ENCODE measurements around the gene AGFG1. TPM values are rescaled to one million over a fixed set of nuclear protein-coding genes. Genes with fewer than 3 reads are reported as not detected.
"Not testable (repeated sequence)": the region's sequence is repeated elsewhere in the genome, so short reads cannot be mapped to it uniquely, and the experiment has no call there.

AGFG1 gene
- total RNA-seq, 1 donor from 2014 or later, result 125 TPM

DNA sequence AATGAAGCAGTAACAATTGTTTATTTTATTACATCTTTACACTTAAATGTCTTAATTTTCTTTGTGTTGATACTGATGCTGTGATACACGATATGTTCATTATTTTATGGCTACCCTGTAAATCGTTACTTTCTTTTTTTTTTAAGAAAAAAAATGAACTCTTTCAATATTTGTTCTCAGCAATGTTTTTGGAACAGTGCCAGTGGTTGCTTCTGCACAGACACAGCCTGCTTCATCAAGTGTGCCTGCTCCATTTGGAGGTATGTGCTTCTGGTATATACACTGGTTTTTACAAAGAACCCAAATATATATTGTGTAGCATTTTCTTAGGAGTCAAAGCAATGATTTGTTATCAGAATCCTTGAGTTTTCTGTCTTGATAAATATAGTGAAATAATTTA is 64.5 kb downstream of the AGFG1 start:
- ChIA-PET POLR2A (no interaction called here), CTCF (no interaction called here)
- ATAC-seq (ENCODE audit: low read depth), result no peak
- TF ChIP-seq, protein P1, sequence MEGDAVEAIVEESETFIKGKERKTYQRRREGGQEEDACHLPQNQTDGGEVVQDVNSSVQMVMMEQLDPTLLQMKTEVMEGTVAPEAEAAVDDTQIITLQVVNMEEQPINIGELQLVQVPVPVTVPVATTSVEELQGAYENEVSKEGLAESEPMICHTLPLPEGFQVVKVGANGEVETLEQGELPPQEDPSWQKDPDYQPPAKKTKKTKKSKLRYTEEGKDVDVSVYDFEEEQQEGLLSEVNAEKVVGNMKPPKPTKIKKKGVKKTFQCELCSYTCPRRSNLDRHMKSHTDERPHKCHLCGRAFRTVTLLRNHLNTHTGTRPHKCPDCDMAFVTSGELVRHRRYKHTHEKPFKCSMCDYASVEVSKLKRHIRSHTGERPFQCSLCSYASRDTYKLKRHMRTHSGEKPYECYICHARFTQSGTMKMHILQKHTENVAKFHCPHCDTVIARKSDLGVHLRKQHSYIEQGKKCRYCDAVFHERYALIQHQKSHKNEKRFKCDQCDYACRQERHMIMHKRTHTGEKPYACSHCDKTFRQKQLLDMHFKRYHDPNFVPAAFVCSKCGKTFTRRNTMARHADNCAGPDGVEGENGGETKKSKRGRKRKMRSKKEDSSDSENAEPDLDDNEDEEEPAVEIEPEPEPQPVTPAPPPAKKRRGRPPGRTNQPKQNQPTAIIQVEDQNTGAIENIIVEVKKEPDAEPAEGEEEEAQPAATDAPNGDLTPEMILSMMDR (IDR thresholded peaks at IDR 0.05), result no peak
- intact Hi-C loops (cut with micrococcal nuclease), result no loop called here
- H3K27me3 Mint-ChIP-seq, result no peaks in the 10 kb centered on the region
- H3K4me1 Mint-ChIP-seq, result peaks cover 9% of the 10 kb centered on the region
- no peak for DNase-seq
- no peak overlapping the region for H3K4me3 Mint-ChIP-seq
- H3K36me3 Mint-ChIP-seq (ENCODE audit: low read depth), result peaks cover 77% of the 10 kb centered on the region
- peaks cover 10% of the 10 kb centered on the region for H3K9me3 Mint-ChIP-seq
- H3K27ac Mint-ChIP-seq, result no peak overlapping the region

DNA sequence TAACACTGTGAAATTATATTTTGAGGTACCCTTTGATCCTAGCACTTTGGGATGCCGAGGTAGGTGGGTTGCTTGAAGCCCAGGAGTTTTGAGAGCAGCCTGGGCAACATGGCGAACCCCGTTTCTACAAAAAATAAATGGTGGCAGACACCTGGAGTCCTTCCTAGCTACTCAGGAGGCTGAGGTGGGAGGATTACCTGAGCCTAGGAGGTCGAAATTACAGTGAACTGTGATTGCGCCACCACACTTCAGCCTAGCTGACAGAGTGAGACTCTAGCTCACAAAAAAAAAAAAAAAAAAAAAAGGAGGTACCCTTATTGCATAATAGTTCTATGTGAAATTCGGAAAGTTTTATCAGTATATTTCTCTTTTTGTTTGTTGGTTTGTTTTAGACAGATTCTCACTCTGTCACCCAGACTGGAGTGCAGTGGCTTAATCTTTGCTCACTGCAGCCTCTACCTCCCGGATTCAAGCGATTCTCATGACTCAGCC is 67.6 kb downstream of the AGFG1 start:
- Mint-ChIP-seq H3K4me3 (no peak overlapping the region), H3K27me3 (no peaks in the 10 kb centered on the region), H3K4me1 (peaks cover 10% of the 10 kb centered on the region), H3K9me3 (peaks cover 10% of the 10 kb centered on the region), H3K36me3 (ENCODE audit: low read depth) (peaks cover 80% of the 10 kb centered on the region), H3K27ac (no peak overlapping the region)
- DNase-seq (no peak), ATAC-seq (ENCODE audit: low read depth) (no peak)
- ChIA-PET POLR2A (interaction anchor here (0.7 kb wide), 1 partner anchor 155 kb away, joined by 3 read pairs; no protein-coding TSS in a partner anchor), CTCF (no interaction called here)
- TF ChIP-seq, protein P1 (IDR thresholded peaks at IDR 0.05), result no peak
- intact Hi-C loops (cut with micrococcal nuclease), result no loop called here

DNA sequence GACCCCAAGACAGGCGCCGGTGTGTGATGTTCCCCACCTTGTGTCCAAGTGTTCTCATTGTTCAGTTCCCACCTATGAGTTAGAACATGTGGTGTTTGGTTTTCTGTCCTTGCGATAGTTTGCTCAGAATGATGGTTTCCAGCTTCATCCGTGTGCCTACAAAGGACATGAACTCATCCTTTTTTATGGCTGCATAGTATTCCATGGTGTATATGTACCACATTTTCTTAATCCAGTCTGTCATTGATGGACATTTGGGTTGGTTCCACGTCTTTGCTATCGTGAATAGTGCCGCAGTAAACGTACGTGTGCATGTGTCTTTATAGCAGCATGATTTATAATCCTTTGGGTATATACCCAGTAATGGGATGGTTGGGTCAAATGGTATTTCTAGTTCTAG is 68.4 kb downstream of the AGFG1 start:
- POLR2A ChIA-PET; CTCF ChIA-PET; DNase-seq; H3K4me3 Mint-ChIP-seq; H3K4me1 Mint-ChIP-seq; H3K27me3 Mint-ChIP-seq; ATAC-seq (ENCODE audit: low read depth); H3K27ac Mint-ChIP-seq; intact Hi-C loops (cut with micrococcal nuclease): not testable (repeated sequence)
- peaks cover 10% of the 10 kb centered on the region for H3K9me3 Mint-ChIP-seq
- peaks cover 83% of the 10 kb centered on the region for H3K36me3 Mint-ChIP-seq (ENCODE audit: low read depth)

DNA sequence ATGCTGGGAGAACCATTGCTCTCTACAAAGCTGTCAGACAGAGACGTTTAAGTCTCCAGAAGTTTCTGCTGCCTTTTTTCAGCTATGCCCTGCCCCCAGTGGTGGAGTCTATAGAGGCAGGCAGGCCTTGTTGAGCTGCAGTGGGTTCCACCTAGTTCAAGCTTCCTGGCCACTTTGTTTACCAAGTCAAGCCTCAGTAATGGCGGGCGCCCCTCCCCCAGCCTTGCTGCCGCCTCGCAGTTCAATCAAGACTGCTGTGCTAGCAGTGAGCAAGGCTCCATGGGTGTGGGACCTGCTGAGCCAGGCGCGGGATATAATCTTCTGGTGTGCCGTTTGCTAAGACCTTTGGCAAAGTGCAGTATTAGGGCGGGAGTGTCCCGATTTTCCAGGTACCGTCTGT is 74.0 kb downstream of the AGFG1 start:
- Mint-ChIP-seq H3K36me3 (ENCODE audit: low read depth) (peaks cover 85% of the 10 kb centered on the region), H3K27me3 (no peaks in the 10 kb centered on the region), H3K9me3 (peaks cover 2% of the 10 kb centered on the region), H3K4me1 (peaks cover 6% of the 10 kb centered on the region), H3K27ac (no peak overlapping the region), H3K4me3 (no peak overlapping the region)
- intact Hi-C loops (cut with micrococcal nuclease), result loop anchor here (2.0 to 5.0 kb wide), 3 partner anchors 13 to 184 kb away; no protein-coding TSS in a partner anchor
- DNase-seq, result no peak
- no peak for ATAC-seq (ENCODE audit: low read depth)
- POLR2A ChIA-PET, result no interaction called here
- TF ChIP-seq, protein P1 (IDR thresholded peaks at IDR 0.05), result no peak
- CTCF ChIA-PET, result interaction anchor here (0.9 to 2.0 kb wide), 7 partner anchors 8 to 220 kb away, joined by 3 to 4 read pairs (median 4); no protein-coding TSS in a partner anchor

DNA sequence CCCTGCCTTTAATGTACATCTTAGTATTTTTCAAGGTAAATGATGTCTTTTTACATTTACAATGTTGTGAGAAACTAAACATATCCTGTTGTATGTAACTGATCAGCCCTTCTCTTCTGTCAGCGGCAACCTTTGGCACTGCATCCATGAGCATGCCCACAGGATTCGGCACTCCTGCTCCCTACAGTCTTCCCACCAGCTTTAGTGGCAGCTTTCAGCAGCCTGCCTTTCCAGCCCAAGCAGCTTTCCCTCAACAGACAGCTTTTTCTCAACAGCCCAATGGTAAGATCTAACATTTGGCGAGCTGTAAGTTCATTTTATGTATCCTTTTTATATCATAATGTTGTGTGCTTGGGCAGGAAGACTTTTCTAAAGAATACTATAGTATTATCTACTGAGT is 79.9 kb downstream of the AGFG1 start:
- TF ChIP-seq, protein P1 (IDR thresholded peaks at IDR 0.05), result no peak
- Mint-ChIP-seq H3K4me1 (no peaks in the 10 kb centered on the region), H3K4me3 (no peak overlapping the region), H3K9me3 (no peaks in the 10 kb centered on the region), H3K27me3 (no peaks in the 10 kb centered on the region), H3K36me3 (ENCODE audit: low read depth) (peaks cover 64% of the 10 kb centered on the region), H3K27ac (no peak overlapping the region)
- ATAC-seq (ENCODE audit: low read depth) (no peak), DNase-seq (no peak)
- intact Hi-C loops (cut with micrococcal nuclease), result no loop called here
- POLR2A ChIA-PET, result no interaction called here
- CTCF ChIA-PET, result no interaction called here

DNA sequence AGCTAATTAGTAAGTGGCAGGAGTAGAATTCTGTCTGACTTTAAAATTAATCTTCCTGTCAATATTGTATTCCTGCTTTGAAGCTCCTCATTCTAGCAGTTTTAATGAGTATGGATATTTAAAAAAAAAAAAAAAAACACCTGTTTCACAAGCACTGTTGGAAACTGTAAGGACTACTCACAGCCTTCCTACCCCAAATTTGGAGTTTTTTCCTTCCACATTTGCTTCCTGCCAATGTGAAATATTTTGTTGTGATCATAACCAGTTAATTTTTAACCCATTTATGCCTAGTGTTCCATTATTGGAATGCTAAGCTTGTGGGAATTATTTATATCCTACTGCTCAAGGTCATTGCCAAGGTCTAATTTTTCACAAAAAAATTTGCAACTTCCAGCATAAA is 90.6 kb downstream of the AGFG1 start:
- no peak for DNase-seq
- no peaks in the 10 kb centered on the region for H3K9me3 Mint-ChIP-seq
- POLR2A ChIA-PET, result no interaction called here

More for the DNA sequence above, 90.6 kb downstream of the AGFG1 start:
- Mint-ChIP-seq H3K27ac (no peak overlapping the region), H3K27me3 (no peaks in the 10 kb centered on the region), H3K36me3 (ENCODE audit: low read depth) (peaks cover 17% of the 10 kb centered on the region), H3K4me1 (no peaks in the 10 kb centered on the region), H3K4me3 (no peak overlapping the region)
- TF ChIP-seq, protein P1 (IDR thresholded peaks at IDR 0.05), result no peak
- no peak for ATAC-seq (ENCODE audit: low read depth)
- intact Hi-C loops (cut with micrococcal nuclease), result no loop called here
- CTCF ChIA-PET, result no interaction called here
